ENCODE measurements around the gene BNC2.

- TF ChIP-seq CTCF (conservative IDR thresholded peaks at IDR 0.05; ENCODE audit: low read depth, low read length) (no peak), EZH2 (IDR thresholded peaks at IDR 0.05; ENCODE audit: low read length, unreplicated experiment) (no peak)
Measured at GRCh38 chr9:16485575-16486321, 384.7 kb downstream of the BNC2 start.
